Brain microvascular endothelial cell (primary cell): ENCODE measurements around the gene GPR87.

Experiments
- DNase-seq: peaks from one replicate; pipeline ENCODE4 v3.0.0-alpha.2; 2020
- H3K27ac ChIP-seq: fragments of 250-450 bp; sonication (Bioruptor Pico); 2 replicates; pipeline ENCODE4 v1.5.1; 2020; ENCODE audit warnings: mild to moderate bottlenecking, moderate library complexity
- H3K27me3 ChIP-seq: fragments of 250-450 bp; sonication (Bioruptor Pico); replicated peaks from 2 replicates; pipeline ENCODE4 v1.5.1; 2020; ENCODE audit warnings: mild to moderate bottlenecking
- H3K36me3 ChIP-seq: fragments of 250-450 bp; sonication (Bioruptor Pico); replicated peaks from 2 replicates; pipeline ENCODE4 v1.5.1; 2020; ENCODE audit warnings: mild to moderate bottlenecking
- H3K4me3 ChIP-seq: 2 replicates; pipeline ENCODE4 v1.5.1; 2011; ENCODE audit warnings: low read depth, mild to moderate bottlenecking, control low read depth, low read length, moderate library complexity
- CTCF ChIP-seq: IDR thresholded peaks from 2 replicates; pipeline ENCODE4 v1.5.1; 2011; ENCODE audit warnings: low read depth, mild to moderate bottlenecking, moderate library complexity, low read length, control low read depth, inconsistent platforms; ENCODE audit errors: missing control alignments
- in situ Hi-C: cut with HindIII; loops from 2 replicates; pipeline ENCODE4 v1.10.0; 2017; ENCODE audit warnings: low sequenced_read_pairs, low pct_ligation_motif_present

The GPR87 gene

GRCh38 chr3:151275091-151275490 is 41.5 kb downstream of the GPR87 start:
- H3K27me3 ChIP-seq, result no peaks in the 10 kb centered on the region
- no peak overlapping the region for H3K4me3 ChIP-seq
- DNase-seq, result no peak
- H3K36me3 ChIP-seq, result no peaks in the 10 kb centered on the region
- TF ChIP-seq CTCF, result no peak
- H3K27ac ChIP-seq, result no peak overlapping the region
- in situ Hi-C loops, result no loop called here

GRCh38 chr3:151269631-151270030 is 47.0 kb downstream of the GPR87 start:
- Histone ChIP-seq H3K36me3 (no peaks in the 10 kb centered on the region), H3K4me3 (no peak overlapping the region), H3K27me3 (no peaks in the 10 kb centered on the region), H3K27ac (no peak overlapping the region)
- no peak for TF ChIP-seq CTCF
- in situ Hi-C loops, result no loop called here
- DNase-seq, result no peak

GRCh38 chr3:151268267-151269235 is 48.1 kb downstream of the GPR87 start:
- DNase-seq, result no peak
- Histone ChIP-seq H3K4me3 (no peak overlapping the region), H3K36me3 (no peaks in the 10 kb centered on the region), H3K27ac (no peak overlapping the region), H3K27me3 (no peaks in the 10 kb centered on the region)
- in situ Hi-C loops, result no loop called here
- TF ChIP-seq CTCF, result no peak

GRCh38 chr3:151267066-151267465 is 49.6 kb downstream of the GPR87 start:
- H3K36me3 ChIP-seq, result no peaks in the 10 kb centered on the region
- no peak for DNase-seq
- in situ Hi-C loops, result no loop called here
- no peak overlapping the region for H3K27ac ChIP-seq
- no peak for TF ChIP-seq CTCF
- no peak overlapping the region for H3K4me3 ChIP-seq
- no peaks in the 10 kb centered on the region for H3K27me3 ChIP-seq

GRCh38 chr3:151265866-151266265 is 50.8 kb downstream of the GPR87 start:
- H3K27me3 ChIP-seq, result no peaks in the 10 kb centered on the region
- DNase-seq, result no peak
- no peak overlapping the region for H3K27ac ChIP-seq
- in situ Hi-C loops, result no loop called here
- no peaks in the 10 kb centered on the region for H3K36me3 ChIP-seq
- H3K4me3 ChIP-seq, result no peak overlapping the region
- no peak for TF ChIP-seq CTCF

- no peaks in the 10 kb centered on the region for H3K27me3 ChIP-seq
- DNase-seq, result no peak
- no peak overlapping the region for H3K4me3 ChIP-seq
- in situ Hi-C loops, result no loop called here
- H3K36me3 ChIP-seq, result no peaks in the 10 kb centered on the region
- TF ChIP-seq CTCF, result no peak
- H3K27ac ChIP-seq, result no peak overlapping the region
Observed at GRCh38 chr3:151265166-151265565, 51.5 kb downstream of the GPR87 start.
